ENCODE data around the gene DOK6. TPM values are rescaled to one million over a fixed set of nuclear protein-coding genes. Genes with fewer than 3 reads are reported as not detected.

The DOK6 gene
- total and polyA plus RNA-seq, 2 of the 13 experiments (the other 11 are each of a cell fraction or from before 2014, with no cell fraction given): 17.0 to 17.2 TPM

GRCh38 chr18:69626643-69627242 is 226.1 kb downstream of the DOK6 start (continued):
- TF ChIP-seq NPAS2 (CRISPR knock-in tag; IDR thresholded peaks at IDR 0.05; ENCODE audit: borderline replicate concordance) (no peak), RAD51 (IDR thresholded peaks at IDR 0.05; ENCODE audit: borderline replicate concordance) (no peak)

- intact Hi-C loops (cut with micrococcal nuclease; ENCODE audit: unreplicated experiment) (no loop called here), in situ Hi-C loops (cut with HindIII; ENCODE audit: extremely low pct_ligation_motif_present, low pct_unique_long_range_greater_than_20kb) (no loop called here)
- no peak for FAIRE-seq
- no peak for ATAC-seq
- H3K4me3 ChIP-seq (replicated peaks in 1 of 3; ENCODE audit: insufficient read depth in 1 of 3, low read depth in 2 of 3, low read length in 3 of 3): no peak overlapping the region
- no peaks in the 10 kb centered on the region for H3K79me2 ChIP-seq (ENCODE audit: insufficient read depth, low read length)
- no peaks in the 10 kb centered on the region for H3K36me3 ChIP-seq (replicated peaks in 1 of 2; ENCODE audit: control insufficient read depth in 1 of 2, insufficient read depth in 2 of 2, low read length in 2 of 2)
- H3K27ac ChIP-seq (ENCODE audit: extremely low read length, insufficient read depth, low read length): no peak overlapping the region
- BruUV-seq (replicated peaks): no TSS peak
- TF ChIP-seq ZMYM4 (CRISPR knock-in tag; IDR thresholded peaks at IDR 0.05) (no peak), RBFOX2 (IDR thresholded peaks at IDR 0.05; ENCODE audit: low read depth, low read length) (no peak), ZNF17 (CRISPR knock-in tag; IDR thresholded peaks at IDR 0.05) (no peak), HMGXB3 (CRISPR knock-in tag; IDR thresholded peaks at IDR 0.05; ENCODE audit: borderline replicate concordance) (no peak), ZNF691 (CRISPR knock-in tag; IDR thresholded peaks at IDR 0.05; ENCODE audit: borderline replicate concordance, low read depth) (no peak), ZNF746 (CRISPR knock-in tag; IDR thresholded peaks at IDR 0.05) (no peak), MLX (CRISPR knock-in tag; IDR thresholded peaks at IDR 0.05) (no peak), ZNF878 (CRISPR knock-in tag; IDR thresholded peaks at IDR 0.05) (no peak)
- H3K4me2 ChIP-seq (ENCODE audit: low read depth, low read length): no peak overlapping the region
- H3K9ac ChIP-seq (ENCODE audit: insufficient read depth, low read depth, low read length): no peak overlapping the region
- WGBS (ENCODE audit: low lambda C conversion rate): 75% methylated on average over 2 of the region's 2 CpGs
- H2AFZ ChIP-seq (ENCODE audit: low read length): no peak overlapping the region
- no peaks in the 10 kb centered on the region for H4K20me1 ChIP-seq (ENCODE audit: insufficient read depth, low read length)
- no peak for DNase-seq (ENCODE audit: low spot score)
- no peaks in the 10 kb centered on the region for H3K9me3 ChIP-seq (ENCODE audit: low read length)
- ChIA-PET POLR2A (no interaction called here), CTCF (ENCODE audit: low intra/inter-chr PET ratio, low total read pairs) (no interaction called here)
- no peaks in the 10 kb centered on the region for H3K27me3 ChIP-seq (ENCODE audit: control insufficient read depth in 1 of 2, insufficient read depth in 2 of 2, low read length in 2 of 2)
- H3K4me1 ChIP-seq (ENCODE audit: insufficient read depth, low read length): no peaks in the 10 kb centered on the region
These were observed 228.2 kb downstream of the DOK6 start for GRCh38 chr18:69628774-69629359.
